NOMO-1 treated with DMSO at 0.1 percent for 48 hours (cell line): ENCODE measurements around the gene TSPO2.

ENCODE experiments used
- DNase-seq: peaks from one replicate; lab custom pipeline; 2025; ENCODE audit not compliant: unreplicated experiment; lab: John Stamatoyannopoulos, UW

Gene TSPO2

DNA sequence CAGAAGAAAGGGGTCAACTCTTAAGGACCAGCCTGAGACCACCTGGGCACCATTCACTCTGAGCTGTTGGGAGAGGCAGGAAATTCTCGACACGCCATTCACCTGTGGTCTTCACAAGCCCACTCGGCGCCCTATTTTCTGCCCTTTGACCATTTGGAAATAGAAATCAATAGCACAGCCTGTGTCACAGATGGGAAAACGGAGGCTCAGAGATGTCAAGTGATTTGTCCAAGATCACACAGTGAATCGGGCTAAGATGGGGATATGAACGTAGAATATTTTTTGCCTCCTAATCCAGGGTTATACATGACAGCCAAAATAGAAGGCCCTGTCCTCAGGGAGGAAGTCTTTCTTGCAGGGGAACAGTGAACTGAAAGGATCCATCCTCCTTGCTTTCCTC lies 7.7 kb downstream of the TSPO2 start:
- no peak for DNase-seq

DNA sequence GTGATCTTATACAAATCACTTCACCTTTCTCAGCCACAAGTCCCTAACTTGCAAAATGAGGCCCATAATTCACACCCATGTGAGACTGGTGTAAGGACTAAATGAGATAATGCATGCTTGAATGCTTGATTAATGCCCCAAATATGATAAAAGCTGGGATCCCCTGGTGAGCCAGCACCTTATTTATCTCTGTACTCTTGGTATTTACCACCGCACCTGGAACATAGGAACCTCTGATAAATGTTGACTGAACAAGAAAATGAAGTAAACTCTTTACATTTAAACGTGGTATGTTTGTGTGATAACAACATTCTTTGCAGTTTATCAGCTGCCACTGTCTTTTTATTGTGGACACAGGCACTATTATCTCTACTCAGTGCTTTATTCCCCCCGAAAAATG lies 8.3 kb downstream of the TSPO2 start:
- DNase-seq, result no peak

DNA sequence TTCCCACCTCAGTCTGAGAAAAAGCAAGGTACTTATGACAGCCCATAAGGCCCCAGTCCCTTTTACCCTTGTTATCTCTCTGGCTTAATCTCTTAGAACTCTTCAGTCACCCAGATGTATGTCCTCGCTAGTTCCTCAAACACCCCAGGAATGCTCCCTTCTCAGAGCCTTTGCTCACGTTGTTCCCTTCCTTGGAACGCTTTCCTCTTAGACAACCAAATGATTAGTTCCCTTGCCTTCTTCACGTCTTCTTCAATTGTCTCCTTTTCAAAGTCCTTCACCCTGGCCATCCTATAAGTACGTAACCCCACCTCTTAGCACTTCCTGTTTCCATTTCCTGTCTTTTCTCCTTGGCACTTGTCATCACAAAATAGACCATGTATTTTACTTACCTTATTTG lies 9.6 kb downstream of the TSPO2 start:
- DNase-seq, result peak; percentile 87

DNA sequence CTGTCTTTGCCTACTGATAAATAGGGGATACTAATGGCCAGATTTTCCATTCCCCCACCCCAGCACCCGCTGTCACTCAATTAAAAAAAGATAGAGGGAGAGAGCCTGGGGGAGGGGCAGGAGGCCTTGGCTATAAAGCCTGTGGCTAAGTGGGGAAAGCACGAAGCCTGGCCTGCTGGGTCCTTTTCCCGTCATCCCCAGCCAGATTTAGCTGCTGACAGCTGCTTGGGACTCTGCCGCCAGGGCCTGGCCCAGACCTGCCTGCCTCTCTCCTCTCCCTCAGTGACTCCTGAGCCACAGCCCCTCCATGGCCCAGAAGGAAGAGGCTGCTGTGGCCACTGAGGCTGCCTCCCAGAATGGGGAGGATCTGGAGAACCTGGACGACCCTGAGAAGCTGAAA lies 10.8 kb downstream of the TSPO2 start, which contains the start of gene APOBEC2:
TSS of gene APOBEC2 (plus strand) at position 162 of the 400 bp plus-strand sequence. CDS start at position 308, 146 bp downstream.
- DNase-seq, result no peak

DNA sequence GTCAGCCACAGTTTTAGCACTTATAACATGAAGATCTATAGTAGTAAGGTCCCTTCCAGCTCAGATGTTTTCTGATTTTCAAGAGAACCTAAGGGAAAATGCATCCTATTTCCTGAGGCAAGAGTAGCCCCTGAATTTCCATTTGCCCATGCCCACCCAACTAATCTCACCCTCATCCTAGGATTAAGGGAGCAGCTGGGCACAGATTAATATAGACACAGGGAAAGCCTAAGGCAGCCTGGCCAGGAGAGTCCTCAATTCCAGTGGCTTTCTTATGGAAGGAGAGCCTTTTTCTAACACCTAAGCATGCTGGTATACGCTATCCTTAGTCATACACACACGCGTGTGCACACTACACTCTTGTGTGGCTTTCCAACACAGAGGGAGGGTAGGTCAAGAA lies 12.2 kb downstream of the TSPO2 start:
- no peak for DNase-seq

DNA sequence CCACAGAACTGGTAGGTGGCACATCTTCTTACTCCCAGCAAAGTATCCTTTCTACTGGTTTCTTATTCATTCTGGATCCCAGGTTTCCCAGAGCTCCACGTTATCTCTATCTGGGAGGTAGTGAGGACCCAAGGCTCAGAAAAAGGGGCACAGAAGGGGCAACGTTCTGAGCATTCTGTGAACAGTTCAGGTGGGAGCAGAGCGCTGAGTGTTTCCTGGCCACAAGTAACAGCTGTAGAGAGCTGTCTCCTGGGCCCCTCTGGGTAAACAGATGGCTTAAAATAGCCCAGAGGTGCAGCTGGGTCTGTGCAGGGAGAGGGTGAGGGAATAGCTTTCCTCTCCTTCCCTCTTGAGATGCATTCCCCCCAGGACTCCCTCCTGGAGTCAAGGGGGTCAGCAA lies 12.9 kb downstream of the TSPO2 start:
- DNase-seq, result no peak

DNA sequence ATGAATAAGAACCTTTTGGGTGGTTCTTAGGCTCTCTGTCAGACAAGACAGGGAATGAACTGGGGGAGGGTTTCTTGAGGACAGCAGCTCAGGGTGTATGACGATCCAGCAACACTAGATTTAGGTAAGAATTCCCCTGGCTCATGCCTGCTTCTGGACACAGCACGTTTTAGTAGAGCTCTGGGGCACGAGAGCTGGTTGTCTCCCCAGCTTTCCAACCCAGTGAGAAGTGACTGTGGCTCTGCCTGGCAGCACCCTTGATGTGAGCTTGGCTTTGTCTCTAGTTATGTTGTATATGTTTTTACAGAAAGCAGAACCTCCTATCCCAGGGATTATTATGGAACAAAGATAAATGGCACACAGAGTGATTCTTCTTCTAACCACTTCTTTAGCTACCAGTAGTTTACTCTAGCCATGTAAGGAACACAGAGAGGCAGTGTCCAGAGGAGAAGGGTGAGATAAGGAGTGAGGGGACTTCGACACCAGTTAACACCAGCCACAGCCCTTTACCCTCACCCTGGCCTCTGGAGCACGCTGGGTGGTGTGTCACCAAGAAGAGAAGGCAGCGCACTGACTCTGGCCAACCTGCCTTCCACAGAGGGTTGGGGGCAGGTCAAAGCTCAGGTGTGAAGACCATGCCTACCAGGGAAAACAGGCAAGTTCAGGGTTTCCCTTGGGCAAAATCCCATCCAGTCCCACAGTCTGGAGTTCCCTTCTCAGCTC lies 14.7 kb downstream of the TSPO2 start:
- no peak for DNase-seq

DNA sequence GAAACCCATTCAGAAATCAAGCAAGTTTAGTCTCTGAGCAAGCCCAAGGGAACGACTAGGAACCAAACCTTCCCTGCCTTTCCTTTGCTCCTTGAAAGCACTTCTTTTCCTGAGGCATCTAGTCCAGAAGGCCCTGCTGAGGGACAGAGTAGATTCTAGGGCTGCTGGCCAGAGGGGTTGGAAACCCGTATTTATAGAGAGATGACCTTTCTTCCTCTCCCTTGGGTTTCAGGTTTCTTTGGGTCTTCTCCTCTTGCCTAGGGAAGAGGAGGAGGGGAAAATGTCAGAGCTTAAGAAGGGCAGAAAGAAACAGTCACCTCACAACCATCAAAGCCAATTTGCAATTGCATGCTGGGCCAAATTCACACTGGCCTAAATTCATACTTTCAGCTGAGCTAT lies 16.5 kb downstream of the TSPO2 start:
- DNase-seq, result no peak

DNA sequence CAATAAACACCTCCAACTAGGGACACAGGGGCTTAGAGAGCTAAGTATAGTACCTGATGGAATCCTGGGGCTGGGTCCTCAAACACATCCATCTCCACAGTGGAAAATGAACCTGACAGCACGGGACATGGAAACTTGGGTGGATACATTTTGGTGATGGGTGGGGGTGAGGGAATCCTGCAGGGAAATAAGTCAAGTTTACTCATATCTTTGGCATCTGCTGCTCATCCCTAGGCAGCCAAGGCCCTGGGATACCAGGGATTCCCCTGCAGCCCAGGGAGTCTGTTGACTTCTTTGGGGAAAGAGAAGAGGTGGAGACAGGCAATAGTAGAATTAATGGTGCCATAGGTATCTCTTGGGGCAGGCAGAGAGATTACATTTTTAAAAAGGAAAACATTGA lies 17.3 kb downstream of the TSPO2 start:
- no peak for DNase-seq

DNA sequence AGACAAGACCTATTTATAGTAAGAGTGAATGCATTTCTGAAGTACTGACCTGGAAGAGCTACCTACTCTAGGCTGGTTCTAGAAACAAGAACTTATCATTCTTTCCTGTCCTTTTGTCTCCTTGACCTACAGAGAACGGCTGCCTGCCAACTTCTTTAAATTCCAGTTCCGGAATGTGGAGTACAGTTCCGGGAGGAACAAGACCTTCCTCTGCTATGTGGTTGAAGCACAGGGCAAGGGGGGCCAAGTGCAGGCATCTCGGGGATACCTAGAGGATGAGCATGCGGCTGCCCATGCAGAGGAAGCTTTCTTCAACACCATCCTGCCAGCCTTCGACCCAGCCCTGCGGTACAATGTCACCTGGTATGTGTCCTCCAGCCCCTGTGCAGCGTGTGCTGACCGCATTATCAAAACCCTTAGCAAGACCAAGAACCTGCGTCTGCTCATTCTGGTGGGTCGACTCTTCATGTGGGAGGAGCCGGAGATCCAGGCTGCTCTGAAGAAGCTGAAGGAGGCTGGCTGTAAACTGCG lies 19.0 kb downstream of the TSPO2 start:
- no peak for DNase-seq

DNA sequence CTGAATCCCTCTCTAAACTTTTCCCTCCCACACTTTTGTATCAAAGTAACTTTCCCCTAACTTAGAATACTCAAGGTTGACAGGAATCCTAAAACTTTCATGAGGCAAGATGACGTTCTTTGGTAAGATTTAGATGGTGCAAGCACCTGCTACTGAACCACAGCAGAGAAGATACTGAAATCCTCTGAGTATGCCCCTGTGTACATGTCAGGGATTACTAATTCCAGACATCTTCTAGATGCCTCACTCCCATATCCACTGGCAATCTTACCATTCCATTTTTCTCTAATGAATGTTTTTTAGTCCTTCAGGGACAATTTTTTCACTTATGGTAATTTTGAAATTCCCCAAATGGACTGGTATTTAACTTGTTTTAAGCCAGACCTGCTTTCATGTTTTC lies 19.8 kb downstream of the TSPO2 start:
- no peak for DNase-seq

DNA sequence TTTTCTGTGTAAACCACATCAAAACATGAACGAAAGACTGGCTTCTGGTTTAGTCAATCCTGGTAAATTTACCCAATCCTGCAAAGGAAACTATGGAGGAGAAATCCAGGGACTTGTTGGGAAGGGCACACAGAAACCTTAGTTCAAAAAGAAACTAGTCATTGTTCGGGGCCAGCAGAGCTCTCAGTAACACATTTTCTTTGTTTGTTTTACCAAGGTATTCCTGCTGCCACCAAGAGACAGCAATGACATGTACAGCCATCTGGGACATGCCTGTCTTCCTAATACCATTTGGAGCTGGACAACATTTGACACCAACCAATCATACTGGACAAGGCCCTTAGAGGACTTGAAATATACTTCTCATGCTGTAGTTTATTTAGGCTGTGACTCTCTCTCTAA lies 21.6 kb downstream of the TSPO2 start:
- no peak for DNase-seq

DNA sequence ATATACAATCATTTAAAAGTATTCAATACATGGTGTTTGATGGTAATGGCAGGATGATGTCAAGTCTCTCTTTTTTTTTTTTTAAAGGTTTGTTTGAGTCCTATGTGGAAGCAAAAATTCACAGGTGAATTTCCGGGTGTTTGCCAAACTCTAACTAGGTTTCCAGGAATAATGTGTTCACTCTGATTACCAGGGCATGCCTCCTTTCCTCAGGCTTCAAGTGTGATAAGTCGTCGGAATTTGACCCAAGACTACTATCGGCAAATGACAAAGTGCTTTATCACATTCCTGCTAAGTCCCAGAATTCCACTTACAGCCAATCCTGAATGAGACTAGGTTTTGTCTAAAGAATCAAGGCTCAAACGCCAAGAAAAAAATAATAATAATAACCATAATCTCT lies 22.6 kb downstream of the TSPO2 start:
- DNase-seq, result no peak

DNA sequence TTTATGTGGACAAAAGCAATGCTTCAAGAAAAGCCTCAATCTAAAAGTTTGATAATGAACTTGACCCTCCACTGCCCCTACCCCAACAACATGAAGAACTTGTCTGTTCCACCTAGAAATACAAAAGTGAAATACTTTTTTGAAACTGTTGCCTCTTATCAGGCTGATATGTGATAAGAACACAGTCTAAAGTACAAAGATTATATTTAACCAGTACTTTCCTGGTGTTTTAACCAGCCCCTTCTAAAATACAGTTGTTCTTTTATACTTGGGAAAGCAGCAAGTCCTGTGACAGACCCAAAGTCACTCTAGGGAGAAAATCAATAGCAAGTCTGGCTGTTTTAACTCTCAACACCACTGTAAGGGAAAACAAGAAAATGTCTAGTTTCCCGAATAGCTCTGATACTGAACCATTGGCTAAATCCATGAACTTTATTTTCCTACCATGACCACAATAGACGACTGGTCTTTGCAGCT lies 23.3 kb downstream of the TSPO2 start:
- DNase-seq, result no peak

DNA sequence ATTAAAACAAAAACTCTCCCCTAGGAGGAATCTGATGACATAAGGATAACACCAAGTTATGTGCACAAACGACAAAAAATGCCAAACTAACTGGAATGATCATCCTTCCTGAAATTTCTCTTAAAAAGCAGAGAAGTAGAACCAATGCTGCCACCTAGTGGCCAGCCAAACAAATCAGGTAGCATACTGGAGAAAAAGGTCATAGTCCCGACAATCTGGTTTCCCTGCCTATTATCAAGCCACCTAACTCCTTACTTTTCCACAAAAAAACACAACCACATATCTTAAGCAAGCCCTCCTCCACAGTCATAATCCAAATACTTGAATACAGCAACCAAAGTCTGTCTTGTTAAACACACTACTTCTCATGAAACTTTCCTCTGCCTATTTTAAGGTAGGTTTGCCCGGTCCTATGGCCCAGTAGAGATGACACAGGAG lies 24.6 kb downstream of the TSPO2 start:
- DNase-seq, result peak; percentile 39

DNA sequence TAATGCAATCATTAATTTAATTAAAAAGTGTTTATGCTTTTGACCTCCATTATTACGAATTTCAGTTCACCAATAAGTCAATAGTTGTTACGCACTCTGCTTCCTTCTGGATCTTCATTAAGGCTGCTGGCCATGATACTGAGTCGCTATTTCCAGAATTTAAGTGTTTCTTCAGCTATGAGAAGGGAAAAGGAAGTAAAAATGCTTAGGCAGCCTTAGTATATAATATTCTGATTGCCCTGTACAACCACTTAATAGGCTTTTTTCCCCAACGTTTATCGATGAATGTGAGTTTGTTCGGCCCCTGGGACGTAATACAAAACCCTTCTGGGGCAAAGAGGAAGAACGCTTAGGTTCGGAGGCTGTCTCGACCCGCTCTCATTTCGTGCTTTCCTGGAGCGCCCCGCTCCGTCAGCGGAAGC lies 29.2 kb downstream of the TSPO2 start:
- DNase-seq, result no peak

DNA sequence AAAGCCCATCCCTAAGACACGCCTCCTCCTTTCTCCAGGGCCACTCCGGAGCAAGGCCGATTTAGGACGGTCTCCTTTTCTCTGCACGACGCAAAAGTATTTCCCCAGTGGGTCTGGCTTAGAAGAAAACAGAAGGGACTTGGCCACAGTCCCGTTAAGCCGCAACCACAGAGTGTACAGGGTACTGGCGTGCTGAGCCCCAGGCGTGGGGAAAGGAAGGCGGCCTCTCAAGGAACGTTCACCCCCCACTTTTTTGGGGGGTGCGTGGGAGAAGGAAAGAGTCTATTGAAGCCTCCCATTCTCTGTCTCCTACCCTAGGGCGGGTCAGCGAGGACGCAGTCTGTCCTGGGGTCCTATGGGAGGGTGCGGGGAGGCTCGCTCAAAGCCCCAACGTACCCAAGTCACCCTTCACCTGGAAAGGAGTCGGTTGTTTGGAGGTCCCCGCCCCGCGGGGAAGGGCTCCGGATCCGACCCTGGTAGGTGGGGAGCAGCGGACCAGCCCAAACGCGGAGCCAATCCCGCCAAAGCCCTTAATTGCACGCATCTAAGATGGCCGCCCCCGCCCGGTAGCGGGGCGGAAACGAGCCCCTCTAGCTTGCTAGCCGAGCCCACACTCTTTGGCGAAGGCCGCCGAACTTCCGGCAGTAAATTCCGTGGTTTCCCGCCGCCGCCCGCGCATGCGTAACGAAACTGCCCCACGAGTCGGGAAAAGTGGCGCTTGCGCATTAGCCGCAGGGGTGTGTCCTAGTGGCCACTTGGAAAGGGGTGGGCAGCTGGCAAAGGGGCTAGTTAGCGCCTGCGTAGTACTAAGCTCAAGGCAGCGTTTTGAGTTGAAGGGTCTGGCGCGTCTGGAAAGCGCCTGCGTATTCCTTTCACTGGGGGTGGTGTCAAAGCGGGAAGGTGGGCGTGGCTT lies 29.9 kb downstream of the TSPO2 start, which contains the start of gene OARD1:
TSS of gene OARD1 (minus strand) at position 434 of the 913 bp plus-strand sequence. CDS start 722 bp downstream, outside the sequence.
- DNase-seq, result peak; percentile 100

DNA sequence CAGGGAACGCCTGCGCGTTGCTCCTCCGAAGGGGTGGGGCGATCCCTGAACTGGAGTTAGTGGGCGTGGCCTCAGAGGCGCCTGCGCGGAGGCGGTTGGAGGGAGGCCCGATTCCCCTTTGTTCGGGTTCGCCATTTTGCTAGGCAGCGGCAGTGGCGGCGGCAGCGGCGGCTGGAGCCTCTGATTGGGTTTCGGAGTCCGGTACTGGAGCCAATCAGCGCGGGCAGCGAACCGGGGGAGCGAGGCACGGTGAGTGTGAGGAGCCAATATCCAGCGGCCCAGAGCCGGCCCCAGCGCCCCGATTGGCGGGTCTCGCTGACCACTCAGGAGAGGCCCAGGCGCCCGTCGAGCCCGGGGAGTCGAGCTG lies 30.6 kb downstream of the TSPO2 start, which contains the start of gene NFYA:
TSS of gene NFYA (plus strand) at position 139 of the 367 bp plus-strand sequence. CDS start 6,116 bp downstream, outside the sequence.
- DNase-seq, result peak; percentile 100

DNA sequence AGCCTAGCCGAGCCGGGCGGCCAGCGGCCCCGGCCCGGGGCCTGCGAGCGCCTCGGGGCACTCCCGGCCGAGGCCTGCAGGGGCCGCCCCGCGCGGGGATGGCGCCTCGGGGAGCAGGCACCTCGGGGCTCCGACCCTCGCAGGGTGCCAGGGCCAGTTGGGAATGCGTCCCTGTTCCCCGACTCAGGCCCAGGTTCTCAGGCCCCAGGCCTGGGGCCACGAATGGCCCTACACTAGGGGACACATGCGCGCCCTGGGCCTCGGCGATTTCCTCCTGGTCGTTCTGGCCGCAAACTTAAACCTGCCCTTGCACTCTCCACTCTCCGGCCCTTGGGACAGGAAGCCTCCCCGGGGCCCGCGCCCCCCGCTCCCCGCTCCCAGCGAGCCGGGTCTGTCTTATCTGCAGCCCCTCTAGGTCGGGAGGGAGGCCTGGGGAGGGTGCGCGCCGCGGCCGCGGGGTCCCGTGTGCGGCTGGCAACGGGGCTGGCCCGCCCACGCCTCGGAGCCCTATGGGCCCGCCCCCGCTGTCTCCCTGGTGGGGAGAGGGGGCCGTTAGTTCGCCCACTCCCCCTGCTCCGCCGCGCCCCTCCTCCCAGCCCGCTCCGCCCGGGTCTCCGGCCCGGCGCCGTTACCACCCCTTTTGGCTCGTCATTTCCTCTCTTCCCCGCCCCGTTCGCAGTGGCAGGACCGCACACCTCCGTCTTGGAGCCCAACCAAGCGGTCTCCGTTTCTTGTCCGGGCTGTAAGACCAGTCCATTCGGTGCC lies 31.1 kb downstream of the TSPO2 start:
- DNase-seq, result peak; percentile 68

DNA sequence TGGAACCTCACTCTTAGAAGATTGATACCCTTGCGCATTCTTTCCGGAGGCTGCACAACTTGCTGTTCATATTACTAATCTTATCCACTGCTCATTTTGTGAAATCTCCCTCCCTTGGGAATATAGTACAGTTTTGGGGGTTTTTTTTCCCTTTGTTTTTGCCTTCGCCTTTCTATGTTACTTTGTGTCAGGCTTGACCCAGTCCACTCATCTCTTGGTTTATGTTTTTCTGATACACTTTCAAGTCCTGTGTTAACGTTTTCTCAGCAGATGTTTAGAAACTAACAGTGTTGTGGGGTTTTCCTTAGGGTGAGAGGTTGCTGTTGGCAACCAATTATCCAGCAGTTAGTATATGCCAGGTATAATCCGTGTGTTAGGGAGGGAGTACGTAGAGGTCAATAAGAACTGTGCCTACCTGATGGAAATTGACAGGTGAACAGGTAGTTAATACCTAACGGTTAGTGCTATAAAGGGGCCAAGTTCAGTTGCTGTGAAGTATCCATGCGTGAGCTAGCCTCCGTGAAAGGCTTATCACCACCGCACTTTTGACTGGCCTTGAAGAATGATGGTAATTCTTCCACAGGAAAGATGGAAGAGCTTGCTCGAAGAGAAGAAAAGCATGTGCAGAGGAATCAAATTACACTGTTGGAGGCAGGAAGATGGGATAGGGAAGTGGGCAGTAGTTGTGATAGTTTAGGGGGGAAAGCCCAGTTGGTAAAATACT lies 31.9 kb downstream of the TSPO2 start:
- DNase-seq, result no peak
